HG03196 (cell line): Measurements from ENCODE around the gene MSL3B.
"Not testable (repeated sequence)": the region's sequence is repeated elsewhere in the genome, so short reads cannot be mapped to it uniquely, and the experiment has no call there.

Source experiments
- ATAC-seq: cut with Tn5 transposase; IDR thresholded peaks from one replicate; pipeline ENCODE4 v1.9.1; 2021; ENCODE audit not compliant: unreplicated experiment

The MSL3B gene

DNA sequence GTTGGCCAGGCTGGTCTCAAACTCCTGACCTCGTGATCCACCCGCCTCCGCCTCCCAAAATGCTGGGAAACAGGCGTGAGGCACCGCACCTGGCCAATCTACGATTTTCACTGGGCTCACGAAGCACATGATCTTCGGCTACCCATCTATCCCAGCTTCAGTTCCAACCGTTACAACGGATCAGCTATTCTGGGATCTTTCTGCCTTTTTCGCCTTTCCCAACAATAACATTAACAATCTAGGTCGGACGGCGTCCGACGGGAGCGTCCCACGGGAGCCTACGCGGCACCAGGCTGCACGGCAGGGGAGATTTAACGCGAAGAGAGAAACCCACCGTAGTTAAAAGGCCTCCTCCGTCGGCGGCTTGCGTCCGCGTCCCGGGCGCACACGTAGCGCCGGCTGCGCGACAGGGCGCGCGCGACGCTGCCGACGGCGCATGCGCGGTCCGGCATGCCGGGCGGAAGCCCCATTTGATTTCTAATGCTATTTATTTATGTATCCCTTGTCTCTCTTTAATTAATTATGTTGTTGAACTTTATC is at the start of gene MSL3B:
TSS of gene MSL3B (minus strand) at position 394 of the 540 bp plus-strand sequence.
- no peak for ATAC-seq

DNA sequence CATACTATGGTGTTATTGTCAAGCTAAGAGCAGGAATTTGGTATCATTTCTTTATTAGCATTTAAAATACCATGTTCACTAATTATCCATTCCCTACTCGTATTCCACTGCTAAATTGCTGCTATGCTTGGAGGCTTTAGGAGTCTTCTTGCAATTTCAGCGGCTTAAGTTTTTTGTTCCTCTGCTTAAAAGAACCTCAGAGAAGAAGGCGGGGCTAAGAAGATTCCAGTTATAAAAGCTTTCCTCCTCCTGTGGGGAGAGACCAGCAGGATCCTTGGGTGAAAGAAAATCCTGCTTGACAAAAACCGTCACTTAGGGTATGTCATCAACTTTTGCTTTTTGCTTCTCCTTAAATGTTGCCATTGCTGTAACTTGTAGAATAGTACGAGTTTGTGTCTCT is 48.9 kb upstream of the MSL3B start, which contains the start of gene TRPM8:
TSS of gene TRPM8 (plus strand) at position 258 of the 400 bp plus-strand sequence. CDS start 9,165 bp downstream, outside the sequence.
- no peak for ATAC-seq

DNA sequence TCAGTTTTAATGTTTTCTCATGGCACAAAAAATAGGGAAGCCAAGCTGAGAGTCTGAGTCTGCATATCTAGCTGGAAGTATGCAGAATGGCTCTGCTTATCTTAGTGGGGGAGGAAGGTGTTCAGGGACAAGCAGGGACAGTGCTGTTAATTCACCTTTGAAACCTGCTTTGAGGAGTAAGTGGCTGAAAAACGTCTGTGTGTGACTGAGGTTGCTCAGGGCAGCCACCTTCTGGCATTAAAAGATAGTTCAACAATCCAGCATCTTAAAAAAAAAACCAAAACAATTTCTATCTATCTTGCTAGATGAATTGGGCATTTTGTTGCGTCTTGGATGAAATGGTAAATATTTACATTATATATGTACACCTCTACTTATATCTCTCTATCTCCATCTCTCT is 46.9 kb upstream of the MSL3B start:
- no peak for ATAC-seq

DNA sequence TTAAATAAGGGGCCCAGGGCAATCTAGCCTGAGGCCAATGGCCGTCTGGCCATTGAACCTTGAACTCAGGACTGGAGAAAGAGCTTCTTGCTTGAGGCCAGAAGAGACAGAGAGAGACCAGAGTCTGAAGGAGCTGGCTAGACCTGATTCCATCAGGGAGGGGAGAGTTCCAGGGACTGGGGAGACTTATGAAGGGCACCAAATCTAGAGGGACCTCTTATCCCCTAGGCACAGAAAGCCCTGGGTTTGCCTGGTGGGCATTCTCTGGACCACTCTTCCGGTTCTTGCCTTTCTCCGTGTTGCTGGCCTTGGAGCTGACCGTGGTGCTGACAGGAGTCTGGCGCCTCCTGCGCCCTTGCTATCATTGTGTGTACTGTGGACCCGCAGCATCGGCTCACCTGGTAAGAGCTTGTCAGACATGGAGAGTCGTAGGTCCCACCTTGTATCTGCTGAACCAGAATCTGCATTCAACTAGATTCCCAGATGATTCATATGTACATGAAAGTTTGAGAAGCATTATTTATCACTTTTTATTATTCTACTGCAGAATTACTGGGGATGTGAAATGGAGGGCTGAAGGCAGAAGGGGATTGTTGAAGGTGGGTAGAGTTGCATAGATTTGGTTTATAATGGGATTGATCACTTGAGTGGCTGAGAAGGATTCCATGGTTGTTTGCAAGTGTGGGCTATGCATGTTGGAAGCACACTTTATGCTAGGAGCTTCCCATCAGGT is 44.7 kb upstream of the MSL3B start:
- ATAC-seq: no peak

DNA sequence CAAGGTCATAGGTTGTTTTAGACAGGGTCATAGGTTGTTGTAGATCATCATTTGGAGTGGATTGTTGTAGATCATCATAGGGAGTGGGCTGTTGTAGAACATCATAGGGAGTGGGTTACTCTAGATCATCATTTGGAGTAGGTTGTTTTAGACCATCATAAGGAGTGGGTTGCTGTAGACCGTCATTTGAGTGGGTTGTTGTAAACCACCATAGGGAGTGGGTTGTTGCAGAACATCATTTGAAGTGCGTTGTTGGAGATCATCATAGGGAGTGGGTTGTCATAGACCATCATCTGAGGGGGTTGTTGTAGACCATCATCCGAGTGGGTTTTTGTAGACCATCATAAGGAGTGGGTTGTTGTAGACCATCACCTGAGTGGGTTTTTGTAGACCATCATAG is 39.4 kb upstream of the MSL3B start:
- no peak for ATAC-seq

DNA sequence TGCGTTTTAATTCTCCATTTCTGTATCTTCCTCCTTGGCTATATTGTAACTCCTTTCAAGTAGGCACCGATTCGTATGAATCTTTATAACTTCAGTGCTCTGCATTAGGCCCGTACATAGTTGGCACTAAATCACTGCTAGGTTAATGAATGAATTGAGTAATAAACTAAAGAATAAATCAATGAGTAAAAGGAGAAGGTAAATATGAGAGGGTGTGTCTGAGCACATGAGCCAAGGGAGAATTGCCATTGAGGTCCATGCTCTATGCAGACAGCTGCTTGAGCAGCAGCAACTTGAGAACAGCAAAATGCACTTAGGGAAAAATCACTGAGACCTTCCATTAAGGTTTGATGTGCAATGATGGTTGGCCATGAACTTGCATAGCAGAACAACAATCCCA is 37.8 kb upstream of the MSL3B start:
- no peak for ATAC-seq

DNA sequence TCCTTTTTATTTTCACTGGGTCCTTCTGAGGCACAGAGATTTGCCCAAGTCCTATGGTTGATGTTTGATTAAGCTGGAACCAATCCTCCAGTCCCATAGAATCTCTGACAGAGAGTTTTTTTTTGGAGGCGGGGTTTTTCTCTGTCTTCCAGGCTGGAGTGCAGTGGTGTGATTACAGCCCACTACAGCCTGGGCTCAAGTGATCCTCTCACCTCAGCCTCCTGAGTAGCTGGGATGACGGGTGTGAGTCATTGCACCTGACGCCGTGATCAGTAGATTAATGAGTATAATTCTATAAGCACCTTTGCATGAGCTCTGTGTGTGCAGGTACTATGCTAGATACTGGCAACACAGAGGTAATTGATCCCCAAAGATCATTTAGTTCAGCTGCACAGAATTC is 33.7 kb upstream of the MSL3B start:
- ATAC-seq: no peak

DNA sequence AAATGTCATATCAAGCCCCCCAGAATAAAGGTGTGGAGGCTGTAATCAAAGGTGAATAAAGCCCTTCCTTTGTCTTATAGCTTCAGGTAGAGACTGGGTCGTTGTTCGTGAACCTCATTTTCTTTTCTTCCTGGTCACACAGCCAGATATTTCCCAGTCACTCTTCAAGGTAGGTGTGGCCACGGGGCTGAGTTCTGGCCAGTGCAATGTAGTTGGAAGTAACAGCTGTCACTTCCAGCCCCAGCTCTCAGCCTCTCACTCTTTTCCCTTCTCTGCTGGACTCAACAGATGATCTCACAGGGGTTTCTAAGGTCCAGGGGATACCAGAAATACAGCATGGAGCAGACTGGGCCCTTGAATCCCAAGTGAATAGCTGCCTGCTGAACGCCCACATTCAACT is 33.2 kb upstream of the MSL3B start:
- no peak for ATAC-seq

DNA sequence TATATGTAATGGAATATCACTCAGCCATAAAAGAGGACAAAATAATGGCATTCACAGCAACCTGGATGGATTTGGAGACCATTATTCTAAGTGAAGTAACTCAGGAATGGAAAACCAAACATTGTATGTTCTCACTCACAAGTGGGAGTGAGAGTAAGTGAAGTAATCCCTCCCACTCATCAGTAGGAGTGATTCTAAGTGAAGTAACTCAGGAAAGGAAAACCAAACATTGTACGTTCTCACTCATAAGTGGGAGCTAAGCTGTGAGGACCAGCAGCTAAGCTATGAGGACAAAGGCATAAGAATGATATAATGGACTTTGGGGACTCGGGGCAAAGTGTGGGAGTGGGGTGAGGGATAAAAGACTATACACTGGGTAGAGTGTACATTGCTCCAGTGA is 28.1 kb upstream of the MSL3B start:
- not testable (repeated sequence) for ATAC-seq

DNA sequence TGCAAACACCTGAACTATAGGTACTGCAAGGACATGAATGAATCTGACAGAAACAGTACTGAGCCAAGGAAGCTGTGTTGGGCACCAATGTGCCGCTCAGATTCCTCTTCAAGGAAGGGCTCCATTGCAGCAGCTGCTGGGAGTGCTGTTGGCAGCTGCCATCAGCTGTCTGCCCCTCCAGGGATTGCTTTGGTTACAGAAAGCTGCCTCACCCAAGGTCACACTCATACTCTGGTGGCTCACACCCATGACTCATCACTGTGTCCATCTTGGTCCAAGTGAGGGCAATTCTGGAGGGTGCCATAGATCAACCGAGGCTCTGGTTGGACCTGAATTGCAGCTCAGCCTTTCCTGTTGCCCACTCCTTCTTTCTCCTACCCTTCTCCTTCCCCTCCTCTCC is 24.6 kb upstream of the MSL3B start:
- ATAC-seq: no peak

DNA sequence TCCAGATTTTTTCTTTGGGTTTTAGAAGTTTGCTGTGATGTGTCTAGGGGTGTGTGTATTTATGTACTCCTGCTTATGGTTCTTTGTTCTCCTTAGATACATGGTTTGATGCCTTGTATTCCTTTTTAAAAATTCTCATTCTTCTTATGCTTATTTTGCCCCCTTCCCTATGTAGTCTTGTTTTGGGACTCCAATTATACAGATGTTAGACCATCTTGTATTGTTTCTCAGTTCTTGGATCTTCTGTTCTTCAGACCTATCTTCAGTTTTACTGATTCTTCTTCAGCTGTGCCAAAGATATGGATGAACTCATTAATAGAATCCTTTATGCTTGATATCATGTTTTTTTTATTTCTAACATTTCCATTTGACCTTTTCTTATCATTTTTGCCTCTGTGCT is 14.2 kb upstream of the MSL3B start:
- no peak for ATAC-seq

DNA sequence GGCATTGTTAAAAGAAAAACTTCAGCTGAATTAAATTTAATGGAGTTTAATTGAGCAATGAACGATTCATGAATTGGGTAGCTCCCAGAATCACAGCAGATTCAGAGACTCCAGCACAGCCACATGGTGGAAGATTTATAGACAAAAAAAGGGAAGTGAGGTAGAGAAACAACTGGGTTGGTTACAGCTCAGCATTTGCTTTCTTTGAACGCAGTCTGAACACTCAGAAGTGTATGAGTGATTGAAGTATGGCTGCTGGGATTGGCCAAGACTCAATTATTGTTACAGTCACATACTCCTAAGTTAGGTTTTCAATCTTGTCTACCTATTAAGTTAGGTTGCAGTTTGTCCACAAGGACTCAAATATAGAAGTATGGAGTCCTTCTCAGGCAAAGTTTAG is 3.9 kb upstream of the MSL3B start:
- ATAC-seq: not testable (repeated sequence)

DNA sequence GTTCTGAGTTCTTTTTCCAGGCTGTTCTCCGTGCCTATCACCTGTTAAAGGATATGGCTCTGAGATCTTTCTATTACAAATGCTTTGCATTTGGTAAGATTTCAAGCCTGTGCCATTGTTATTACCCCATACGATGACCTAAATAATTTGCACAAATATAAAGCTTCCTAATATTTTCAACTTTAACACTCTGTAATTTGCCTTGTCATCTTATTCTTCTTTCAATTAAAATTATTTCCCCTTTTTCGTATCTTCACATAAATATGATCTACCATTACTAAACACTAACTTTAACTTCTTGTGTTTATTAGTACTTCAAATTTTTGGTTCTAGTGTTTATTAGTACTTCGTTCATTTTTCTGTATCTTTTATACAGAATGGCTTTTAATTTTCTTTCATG is 3.2 kb upstream of the MSL3B start:
- ATAC-seq: no peak

DNA sequence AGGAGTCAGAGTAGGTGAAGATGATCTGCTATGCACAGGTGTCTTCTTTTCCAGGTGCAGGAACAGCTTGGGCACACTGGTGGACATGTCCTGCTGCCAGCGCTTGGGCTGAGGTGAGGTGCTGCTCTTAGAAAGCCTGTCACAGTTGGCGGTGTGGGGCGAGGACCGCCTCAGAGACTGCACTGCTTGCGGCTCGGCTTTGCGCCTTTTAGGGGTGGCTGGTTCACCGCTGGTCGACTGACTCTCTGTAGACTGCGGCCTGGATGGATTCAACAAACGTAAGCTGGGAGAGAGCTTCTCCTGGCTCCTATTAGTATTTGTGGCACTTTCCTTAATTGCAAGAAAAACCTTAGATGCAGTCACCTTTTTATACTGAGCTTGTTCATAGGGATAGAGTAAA is 1.7 kb downstream of the MSL3B start:
- no peak for ATAC-seq

DNA sequence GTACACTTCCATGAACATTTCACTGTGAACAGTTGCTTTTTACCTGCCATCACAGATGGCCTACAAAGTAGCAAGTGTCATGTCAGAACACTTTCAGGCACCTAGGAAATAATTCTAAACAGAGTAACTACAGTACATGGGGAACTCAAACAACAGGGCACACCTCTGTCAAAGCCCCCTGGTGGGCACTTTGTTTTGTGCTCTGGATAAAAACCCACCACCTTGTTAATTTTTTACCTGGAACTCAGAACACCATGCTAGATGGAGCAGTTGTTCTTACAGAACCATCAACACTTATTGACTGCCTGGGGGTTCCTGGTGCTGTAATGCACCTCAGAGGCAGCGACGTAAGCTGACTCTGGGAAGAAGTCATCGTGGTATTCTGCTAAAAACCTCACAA is 2.3 kb downstream of the MSL3B start:
- ATAC-seq: no peak

DNA sequence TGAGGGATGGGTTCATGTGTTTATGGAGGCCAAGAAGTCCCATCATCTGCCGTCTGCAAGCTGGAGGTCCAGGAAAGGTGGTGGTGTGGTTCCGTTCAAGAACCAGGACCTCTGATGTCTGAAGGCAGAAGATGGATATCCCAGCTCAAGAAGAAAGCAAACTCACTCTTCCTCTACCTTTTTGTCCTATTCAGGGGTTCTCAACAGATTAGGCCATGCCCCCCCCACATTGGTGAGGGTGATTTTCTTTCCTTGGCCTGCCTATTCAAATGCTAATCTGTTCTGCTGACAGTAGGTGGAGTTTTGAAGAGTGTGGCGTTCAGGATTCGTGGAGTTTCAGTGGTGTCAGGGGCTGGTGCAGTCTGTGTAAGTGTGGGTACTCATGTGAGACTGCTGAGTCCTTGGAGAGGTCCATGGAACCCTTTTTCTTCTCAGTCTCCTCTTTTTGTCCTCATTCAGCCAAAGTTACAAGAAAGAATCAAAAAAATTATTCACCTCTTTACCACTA is 5.9 kb downstream of the MSL3B start:
- no peak for ATAC-seq

DNA sequence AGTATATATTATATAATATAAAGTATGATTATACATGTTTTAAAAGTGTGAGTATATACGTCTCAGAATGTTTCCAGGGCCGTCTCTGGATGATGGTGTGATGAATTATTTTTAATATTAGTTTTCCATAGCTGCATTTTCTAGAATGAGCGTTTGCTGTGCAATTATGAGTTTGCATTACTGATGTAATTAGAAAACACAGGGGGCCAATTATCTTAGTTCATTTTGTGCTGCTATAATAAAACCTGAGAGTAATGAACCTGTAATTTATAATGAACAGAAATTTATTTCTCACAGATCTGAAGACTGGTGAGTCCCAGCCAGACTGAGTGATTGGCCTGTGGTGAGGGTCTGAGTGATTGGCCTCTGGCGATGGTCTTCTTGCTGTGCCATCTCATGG is 9.9 kb downstream of the MSL3B start:
- ATAC-seq: no peak

DNA sequence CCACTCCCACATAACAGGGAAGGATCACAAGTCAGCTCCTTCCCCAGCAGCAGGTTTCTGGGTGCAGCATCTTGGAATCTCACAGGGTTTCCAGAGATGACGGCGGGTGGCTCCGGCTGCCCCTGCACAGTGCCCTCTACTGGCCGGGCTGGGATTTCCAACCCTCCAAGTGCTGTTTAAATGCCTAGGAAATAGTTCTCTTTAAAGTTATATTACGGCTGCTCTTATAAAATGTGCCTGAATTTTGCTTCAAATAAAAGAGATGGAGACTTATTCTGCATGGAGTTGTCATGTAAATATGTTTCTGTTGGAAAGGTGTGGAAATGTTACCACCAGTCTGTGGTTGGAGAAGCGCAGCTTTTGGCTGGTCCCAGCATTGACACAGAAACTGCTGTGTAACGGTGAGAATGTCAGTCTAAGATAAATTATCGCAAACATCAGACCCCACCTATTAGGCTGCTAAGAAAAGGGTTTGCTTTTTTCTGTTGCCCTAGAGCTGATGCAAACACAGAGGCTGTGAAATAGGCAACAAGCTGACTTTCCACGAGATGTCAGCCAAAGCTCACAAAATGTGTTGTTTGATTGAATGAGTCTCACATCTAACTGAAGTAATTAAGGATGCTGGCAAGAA is 10.6 kb downstream of the MSL3B start:
- no peak for ATAC-seq

DNA sequence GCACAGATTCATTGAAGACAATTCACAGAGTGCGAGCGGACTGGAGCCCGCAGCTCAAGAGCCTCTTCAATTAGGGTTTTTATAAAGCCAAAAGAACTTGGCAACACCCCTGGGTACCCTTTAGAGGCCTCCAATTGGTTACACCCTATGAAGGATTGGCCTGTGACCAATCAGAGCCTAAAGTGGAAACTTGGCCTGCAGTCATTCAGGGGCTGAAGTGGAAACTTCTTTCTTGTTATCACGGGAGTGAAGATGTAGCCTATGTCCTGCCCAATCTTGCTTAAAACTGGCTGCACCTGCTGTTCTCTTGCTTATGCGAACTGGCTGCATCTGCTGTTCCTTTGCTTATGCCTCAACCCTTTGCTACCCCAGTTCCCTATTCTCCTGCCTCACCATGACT is 12.0 kb downstream of the MSL3B start:
- ATAC-seq: no peak

DNA sequence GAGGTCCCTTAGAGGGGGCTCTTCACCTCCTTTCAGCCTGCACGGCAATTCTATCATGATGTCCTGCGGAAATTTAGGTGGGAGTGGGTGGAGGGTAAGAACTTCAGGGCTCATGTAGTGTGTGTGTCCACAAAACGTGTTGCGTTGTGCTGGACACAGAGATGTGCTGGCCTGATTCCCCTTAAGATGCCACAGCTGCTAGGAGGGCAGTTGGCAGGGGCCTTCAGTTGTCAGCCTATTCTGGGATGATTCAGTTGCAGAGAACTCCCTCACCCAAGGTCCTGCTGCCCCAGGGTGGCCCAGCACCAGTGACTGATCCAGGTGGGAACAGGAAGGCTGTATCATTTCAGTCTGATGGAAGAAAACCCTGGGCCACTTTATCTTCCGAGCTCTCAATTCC is 12.8 kb downstream of the MSL3B start:
- no peak for ATAC-seq

DNA sequence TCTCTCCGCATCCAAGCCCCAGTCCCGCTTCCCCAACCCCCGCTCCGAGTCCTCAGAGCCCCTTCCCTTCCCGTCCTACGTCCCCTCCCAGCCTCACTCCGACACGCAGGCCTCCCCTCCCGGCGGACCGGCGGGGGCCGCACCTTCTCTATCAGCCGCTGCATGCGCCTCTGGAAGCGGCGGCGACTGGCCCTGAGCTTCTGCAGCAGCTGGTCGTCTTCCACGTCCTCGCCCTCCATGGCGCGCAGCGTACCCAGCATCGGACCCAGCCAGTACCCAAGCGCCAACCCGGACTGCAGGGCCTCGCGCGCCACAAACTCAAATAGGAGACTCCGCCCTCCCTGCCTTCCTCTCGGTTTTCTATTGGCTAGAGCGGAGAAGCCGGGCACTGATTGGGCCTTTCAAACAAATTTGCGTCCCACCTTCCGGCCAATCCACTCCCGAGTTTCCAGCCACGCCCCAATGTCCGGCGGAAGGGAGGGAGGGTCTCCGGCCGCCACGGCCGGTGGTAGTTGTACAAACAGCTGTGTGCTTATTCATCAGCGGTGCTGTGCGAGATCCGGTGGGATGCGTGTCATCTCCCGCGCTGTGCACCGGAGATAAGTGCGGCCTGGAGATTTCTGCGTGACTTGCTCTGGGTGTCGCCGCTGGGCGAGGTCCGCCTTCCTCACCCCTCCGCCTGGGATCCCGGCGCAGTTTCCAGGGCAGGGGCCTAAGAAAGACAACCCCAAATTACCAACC is 13.8 kb downstream of the MSL3B start, which contains the start of gene HJURP:
TSS of gene HJURP (minus strand) at position 295 of the 741 bp plus-strand sequence. CDS start at position 260, 35 bp downstream.
- peak; percentile 95 for ATAC-seq

DNA sequence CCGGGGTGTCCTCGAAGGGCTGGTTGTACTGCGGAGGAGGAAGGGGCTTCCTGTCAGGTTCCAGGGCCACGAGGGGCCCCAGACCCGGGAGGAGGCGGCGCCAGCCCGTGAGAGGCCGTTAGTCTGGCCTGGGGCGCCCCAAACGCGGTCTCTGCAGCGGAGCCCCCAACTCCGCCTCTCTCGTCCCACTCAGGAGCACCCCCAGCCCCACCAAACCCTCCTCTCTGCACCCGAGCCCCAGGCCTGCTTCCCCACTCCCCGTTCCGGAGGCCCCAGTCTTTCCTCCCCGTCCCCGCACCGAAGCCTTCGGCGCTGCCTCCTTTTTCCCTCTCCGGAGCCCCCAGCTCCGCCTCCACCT is 14.3 kb downstream of the MSL3B start:
- ATAC-seq: peak; percentile 3
